Karpas-422 (cell line): ENCODE data around the gene PTPRO. TPM values are rescaled to one million over a fixed set of nuclear protein-coding genes. Genes with fewer than 3 reads are reported as not detected.

Experiments used
- DNase-seq: peaks from one replicate; pipeline ENCODE4 v3.0.0-alpha.2; 2015
- H2AFZ ChIP-seq: fragments of 200-600 bp; sonication (generic); 2 replicates; pipeline ENCODE4 v1.6.1; 2014; ENCODE audit warnings: antibody characterized with exemption, low read length, mixed read lengths
- H3K27ac ChIP-seq: fragments of 200-600 bp; sonication (generic); 2 replicates; pipeline ENCODE4 v1.5.1; 2014; ENCODE audit warnings: mild to moderate bottlenecking, low read length, moderate library complexity
- H3K27me3 ChIP-seq: fragments of 200-600 bp; sonication (generic); 2 replicates; pipeline ENCODE4 v1.6.1; 2014; ENCODE audit warnings: low read length, mixed read lengths
- H3K36me3 ChIP-seq: fragments of 200-600 bp; sonication (generic); 2 replicates; pipeline ENCODE4 v1.6.1; 2014; ENCODE audit warnings: low read length, mixed read lengths; ENCODE audit not compliant: insufficient read depth
- H3K4me1 ChIP-seq: fragments of 200-600 bp; sonication (generic); 2 replicates; pipeline ENCODE4 v1.6.1; 2014; ENCODE audit warnings: mild to moderate bottlenecking, low read length, mixed read lengths
- H3K4me2 ChIP-seq: fragments of 200-600 bp; sonication (generic); 2 replicates; pipeline ENCODE4 v1.6.1; 2014; ENCODE audit warnings: low read length, low read depth, mild to moderate bottlenecking; ENCODE audit not compliant: poor library complexity, severe bottlenecking
- H3K4me3 ChIP-seq: fragments of 200-600 bp; sonication (generic); 2 replicates; pipeline ENCODE4 v1.5.1; 2014; ENCODE audit warnings: mild to moderate bottlenecking, antibody characterized with exemption, low read length, mixed read lengths
- H3K79me2 ChIP-seq: fragments of 200-600 bp; sonication (generic); 2 replicates; pipeline ENCODE4 v1.6.1; 2014; ENCODE audit warnings: mild to moderate bottlenecking, low read length, mixed read lengths
- H3K9ac ChIP-seq: fragments of 200-600 bp; sonication (generic); 2 replicates; pipeline ENCODE4 v1.6.0; 2014; ENCODE audit warnings: low read length
- H3K9me2 ChIP-seq: fragments of 200-600 bp; sonication (generic), shearing (Covaris generic); replicated peaks from 2 replicates; pipeline ENCODE4 v1.6.0; 2014; ENCODE audit warnings: mild to moderate bottlenecking, low read length, moderate library complexity; ENCODE audit not compliant: insufficient read depth
- H3K9me3 ChIP-seq: fragments of 300-700, 200-600 bp; sonication (generic); 2 replicates; pipeline ENCODE4 v1.6.1; 2014; ENCODE audit warnings: low read length, mixed read lengths
- H4K20me1 ChIP-seq: fragments of 200-600 bp; sonication (generic); 2 replicates; pipeline ENCODE4 v1.6.1; 2014; ENCODE audit warnings: mild to moderate bottlenecking, antibody characterized with exemption, low read length, low read depth; ENCODE audit not compliant: insufficient read depth
- total RNA-seq: library from RNA; depleted of rRNA; stranded (reverse); fragments of >200 nt; shearing (Covaris generic); gene quantifications from 2 replicates; pipeline ENCODE4 v1.2.3, GENCODE V29; 2014; ENCODE audit warnings: low replicate concordance

Gene PTPRO
- total RNA-seq, 1 experiment from 2014 or later = not detected

DNA sequence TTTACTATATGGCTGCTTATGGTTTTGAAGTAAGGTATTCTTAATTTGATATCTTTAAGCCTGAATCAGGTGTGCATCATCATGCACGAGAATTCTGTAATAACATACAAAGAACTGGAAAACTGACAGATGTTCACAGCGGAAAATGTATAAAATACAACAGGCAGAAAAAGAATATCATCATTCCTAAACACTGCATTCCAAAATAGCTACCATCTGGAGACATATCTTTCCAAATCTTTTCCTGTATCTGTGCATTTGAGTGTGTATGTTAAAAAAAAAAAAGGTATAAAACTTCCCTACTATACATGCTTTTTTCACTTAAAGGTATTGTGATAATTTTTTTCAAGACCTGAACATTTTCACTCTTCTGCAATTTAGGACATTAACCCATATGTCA lies 13.7 kb downstream of the PTPRO start:
- no peak for DNase-seq
- Histone ChIP-seq H3K79me2 (no peaks in the 10 kb centered on the region), H4K20me1 (no peaks in the 10 kb centered on the region), H3K36me3 (no peaks in the 10 kb centered on the region), H2AFZ (no peak overlapping the region), H3K4me3 (no peak overlapping the region), H3K9me3 (no peaks in the 10 kb centered on the region), H3K27me3 (no peaks in the 10 kb centered on the region), H3K4me1 (no peaks in the 10 kb centered on the region), H3K4me2 (no peak overlapping the region), H3K9me2 (no peaks in the 10 kb centered on the region), H3K9ac (no peak overlapping the region), H3K27ac (no peak overlapping the region)

DNA sequence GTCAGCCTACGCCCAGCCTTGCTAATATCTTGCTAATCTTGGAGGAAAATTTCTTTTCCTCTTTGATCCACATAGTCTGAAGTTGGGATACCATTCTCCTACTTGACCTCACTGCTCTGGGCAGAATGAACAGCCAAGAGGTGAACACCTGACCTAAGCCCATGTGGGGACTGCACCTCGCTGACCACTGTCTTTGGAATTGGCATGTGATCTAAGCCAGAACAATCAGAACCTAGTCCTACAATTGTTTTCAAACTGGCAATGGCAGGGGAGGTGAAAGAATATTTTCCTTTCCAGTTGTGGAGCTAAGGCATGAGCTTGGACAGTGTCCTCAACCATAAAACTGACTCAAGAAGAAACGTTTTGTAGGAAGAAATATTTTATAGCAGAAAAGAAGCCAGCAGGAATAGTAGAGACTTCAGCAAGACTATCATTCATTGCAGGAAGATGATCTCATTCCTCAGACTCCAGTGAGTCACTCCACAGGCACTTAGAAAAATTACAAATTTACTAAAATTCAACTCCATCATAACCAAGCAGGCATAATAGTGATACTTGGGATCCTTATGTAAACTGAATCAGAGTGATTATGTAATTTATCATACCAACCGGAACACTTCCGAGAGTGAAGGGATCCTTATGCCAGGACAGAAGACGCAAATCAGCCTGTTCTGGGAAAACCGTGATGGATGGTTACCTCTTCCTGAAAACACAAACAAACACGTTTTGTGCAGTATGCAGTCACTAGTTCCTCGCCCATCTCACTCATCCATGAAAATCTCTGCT lies 14.7 kb downstream of the PTPRO start:
- Histone ChIP-seq H2AFZ (no peak overlapping the region), H3K4me2 (no peak overlapping the region), H4K20me1 (no peaks in the 10 kb centered on the region), H3K79me2 (no peaks in the 10 kb centered on the region), H3K9me2 (no peaks in the 10 kb centered on the region), H3K4me1 (no peaks in the 10 kb centered on the region), H3K27me3 (no peaks in the 10 kb centered on the region), H3K9ac (no peak overlapping the region), H3K27ac (no peak overlapping the region), H3K9me3 (no peaks in the 10 kb centered on the region), H3K36me3 (no peaks in the 10 kb centered on the region), H3K4me3 (no peak overlapping the region)
- DNase-seq = no peak

- no peak overlapping the region for H2AFZ ChIP-seq
- no peak overlapping the region for H3K4me3 ChIP-seq
- H4K20me1 ChIP-seq = no peaks in the 10 kb centered on the region
- no peaks in the 10 kb centered on the region for H3K9me2 ChIP-seq
- no peak for DNase-seq
- no peak overlapping the region for H3K4me2 ChIP-seq
- H3K27me3 ChIP-seq = no peaks in the 10 kb centered on the region
- no peak overlapping the region for H3K27ac ChIP-seq
- no peaks in the 10 kb centered on the region for H3K79me2 ChIP-seq
- H3K4me1 ChIP-seq = no peaks in the 10 kb centered on the region
- no peaks in the 10 kb centered on the region for H3K9me3 ChIP-seq
- no peaks in the 10 kb centered on the region for H3K36me3 ChIP-seq
- H3K9ac ChIP-seq = no peak overlapping the region
Observed at GRCh38 chr12:15341371-15341770, 19.1 kb downstream of the PTPRO start.

DNA sequence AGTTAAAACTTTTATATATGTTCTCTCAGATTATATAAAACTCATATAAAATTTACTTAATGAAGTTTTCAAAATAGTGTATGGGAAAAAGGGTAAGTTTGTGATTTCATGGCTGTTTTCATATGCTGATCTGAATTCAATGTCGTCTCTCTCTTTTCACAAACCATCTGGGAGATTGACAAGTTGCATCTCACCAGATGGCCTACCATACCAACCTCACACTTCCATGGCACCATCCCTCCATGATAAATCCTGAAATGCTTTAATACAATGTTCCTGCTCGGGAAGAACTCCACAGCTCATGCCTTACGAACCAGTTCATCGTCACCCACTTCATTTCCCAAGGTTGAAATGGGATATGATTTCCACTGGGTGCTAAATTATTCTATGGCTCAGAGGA lies 22.3 kb downstream of the PTPRO start:
- H3K9ac ChIP-seq = no peak overlapping the region
- no peaks in the 10 kb centered on the region for H3K79me2 ChIP-seq
- H3K9me2 ChIP-seq = no peaks in the 10 kb centered on the region
- H2AFZ ChIP-seq = no peak overlapping the region
- no peak for DNase-seq
- no peak overlapping the region for H3K27ac ChIP-seq
- no peaks in the 10 kb centered on the region for H4K20me1 ChIP-seq
- no peaks in the 10 kb centered on the region for H3K9me3 ChIP-seq
- no peak overlapping the region for H3K4me3 ChIP-seq
- H3K4me1 ChIP-seq = no peaks in the 10 kb centered on the region
- no peak overlapping the region for H3K4me2 ChIP-seq
- no peaks in the 10 kb centered on the region for H3K27me3 ChIP-seq
- H3K36me3 ChIP-seq = no peaks in the 10 kb centered on the region

GRCh38 chr12:15346488-15346887 lies 24.2 kb downstream of the PTPRO start:
- H3K79me2 ChIP-seq = no peaks in the 10 kb centered on the region
- H3K9me3 ChIP-seq = no peaks in the 10 kb centered on the region
- no peaks in the 10 kb centered on the region for H3K4me1 ChIP-seq

DNA sequence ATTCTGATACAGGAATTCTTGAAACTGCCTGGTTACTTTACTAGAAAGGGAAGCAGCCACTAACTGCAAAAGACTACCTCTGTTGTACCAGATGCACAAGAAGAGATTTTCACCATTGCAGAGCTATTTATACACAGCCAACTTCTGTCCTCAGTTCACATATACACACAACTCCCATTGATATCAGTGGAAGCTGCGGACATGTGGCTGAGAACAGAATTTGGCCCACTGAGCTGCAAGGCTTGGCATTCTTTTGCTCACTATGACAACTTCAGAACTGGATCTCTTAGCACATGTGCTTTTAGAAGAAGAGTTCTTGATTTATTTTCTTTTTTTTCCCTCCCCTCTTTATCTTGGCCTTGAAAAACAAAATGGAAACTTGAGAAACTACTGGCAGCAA lies 28.3 kb downstream of the PTPRO start:
- no peak for DNase-seq
- Histone ChIP-seq H3K9me2 (no peaks in the 10 kb centered on the region), H2AFZ (no peak overlapping the region), H3K9me3 (no peaks in the 10 kb centered on the region), H3K4me2 (no peak overlapping the region), H3K4me1 (no peaks in the 10 kb centered on the region), H3K4me3 (no peak overlapping the region), H3K36me3 (no peaks in the 10 kb centered on the region), H3K27ac (no peak overlapping the region), H3K79me2 (no peaks in the 10 kb centered on the region), H4K20me1 (no peaks in the 10 kb centered on the region), H3K9ac (no peak overlapping the region), H3K27me3 (no peaks in the 10 kb centered on the region)

More at GRCh38 chr12:15346488-15346887, 24.2 kb downstream of the PTPRO start:
- Histone ChIP-seq H2AFZ (no peak overlapping the region), H3K9me2 (no peaks in the 10 kb centered on the region), H3K4me3 (no peak overlapping the region), H4K20me1 (no peaks in the 10 kb centered on the region), H3K36me3 (no peaks in the 10 kb centered on the region), H3K4me2 (no peak overlapping the region), H3K27ac (no peak overlapping the region), H3K27me3 (no peaks in the 10 kb centered on the region), H3K9ac (no peak overlapping the region)
- no peak for DNase-seq

GRCh38 chr12:15355766-15356165 lies 33.5 kb downstream of the PTPRO start:
- H3K9me3 ChIP-seq = no peaks in the 10 kb centered on the region
- no peak for DNase-seq
- no peaks in the 10 kb centered on the region for H3K9me2 ChIP-seq
- no peak overlapping the region for H2AFZ ChIP-seq
- H3K36me3 ChIP-seq = no peaks in the 10 kb centered on the region
- H3K79me2 ChIP-seq = no peaks in the 10 kb centered on the region
- H4K20me1 ChIP-seq = no peaks in the 10 kb centered on the region
- H3K9ac ChIP-seq = no peak overlapping the region
- H3K4me2 ChIP-seq = no peak overlapping the region
- H3K27ac ChIP-seq = no peak overlapping the region
- H3K4me3 ChIP-seq = no peak overlapping the region
- H3K27me3 ChIP-seq = no peaks in the 10 kb centered on the region
- no peaks in the 10 kb centered on the region for H3K4me1 ChIP-seq

- H2AFZ ChIP-seq = no peak overlapping the region
- no peak overlapping the region for H3K27ac ChIP-seq
- H4K20me1 ChIP-seq = no peaks in the 10 kb centered on the region
- no peaks in the 10 kb centered on the region for H3K79me2 ChIP-seq
- H3K9me2 ChIP-seq = no peaks in the 10 kb centered on the region
- no peaks in the 10 kb centered on the region for H3K4me1 ChIP-seq
- no peak overlapping the region for H3K4me3 ChIP-seq
- no peak overlapping the region for H3K9ac ChIP-seq
- H3K27me3 ChIP-seq = no peaks in the 10 kb centered on the region
- no peaks in the 10 kb centered on the region for H3K9me3 ChIP-seq
- no peaks in the 10 kb centered on the region for H3K36me3 ChIP-seq
- no peak overlapping the region for H3K4me2 ChIP-seq
- no peak for DNase-seq
Observed at GRCh38 chr12:15356951-15357364, 34.6 kb downstream of the PTPRO start.
